Esophagus (tissue), 2 donors: Measurements from ENCODE around the gene PRRT2. TPM values are rescaled to one million over a fixed set of nuclear protein-coding genes. Genes with fewer than 3 reads are reported as not detected.
"Not testable (repeated sequence)": the region's sequence is repeated elsewhere in the genome, so short reads cannot be mapped to it uniquely, and the experiment has no call there.

ENCODE experiments used
- H3K27ac ChIP-seq, 2 donors: one replicate each; pipeline ENCODE4 v1.5.1; 2013; ENCODE audit warnings: low read depth in 2 of 2, mild to moderate bottlenecking in 2 of 2, inconsistent platforms in 1 of 2, low read length in 1 of 2, moderate library complexity in 1 of 2
- H3K27me3 ChIP-seq, 2 donors: one replicate each; pipeline ENCODE4 v1.6.1; 2013; ENCODE audit warnings: low read length in 2 of 2, control low read depth in 1 of 2, mild to moderate bottlenecking in 1 of 2; ENCODE audit not compliant: insufficient read depth in 2 of 2, control insufficient read depth in 1 of 2
- H3K36me3 ChIP-seq, 2 donors: one replicate each; pipeline ENCODE4 v1.6.1; 2013; ENCODE audit warnings: low read length in 1 of 2; ENCODE audit not compliant: control insufficient read depth in 2 of 2, insufficient read depth in 2 of 2
- H3K4me1 ChIP-seq, 2 donors: one replicate each; pipeline ENCODE4 v1.6.1; 2013; ENCODE audit warnings: low read length in 1 of 2; ENCODE audit not compliant: control insufficient read depth in 2 of 2, insufficient read depth in 2 of 2
- H3K4me3 ChIP-seq, 2 donors: one replicate each; pipeline ENCODE4 v1.5.1; 2013; ENCODE audit warnings: low read length in 2 of 2, mild to moderate bottlenecking in 2 of 2, low read depth in 1 of 2, moderate library complexity in 1 of 2
- H3K9me3 ChIP-seq, 2 donors: one replicate each; pipeline ENCODE4 v1.6.1; 2013; ENCODE audit warnings: mild to moderate bottlenecking in 2 of 2, low read depth in 1 of 2, low read length in 1 of 2, moderate library complexity in 1 of 2; ENCODE audit not compliant: control insufficient read depth in 2 of 2, insufficient read depth in 1 of 2
- WGBS, 2 donors: extraction: QIAGEN DNeasy Blood & Tissue Kit; methylation state at CpG; one replicate each; pipeline ENCODE4 v1.1.7; 2013; 5-methylcytosine and 5-hydroxymethylcytosine counted together
- polyA plus RNA-seq, 2 donors: library from polyadenylated mRNA; stranded (reverse); fragments of 200-250 nt; gene quantifications; one replicate each; pipeline ENCODE4 v1.2.3, GENCODE V29; 2013
- donor health status: healthy with polysubstance abuse.
- donor health status: Bipolar disorder and iron deficiency.

PRRT2 gene
- polyA plus RNA-seq, 2 donors = 1.1 to 2.1 TPM

GRCh38 chr16:29775742-29776408 is 36.1 kb upstream of the PRRT2 start:
- Histone ChIP-seq H3K4me1 (no peaks in the 10 kb centered on the region), H3K9me3 (no peaks in the 10 kb centered on the region), H3K36me3 (no peaks in the 10 kb centered on the region), H3K4me3 (no peak overlapping the region), H3K27me3 (no peaks in the 10 kb centered on the region), H3K27ac (no peak overlapping the region)
- 61 to 74% methylated on average over 4 of the region's 4 CpGs for whole genome bisulfite sequencing, 2 donors

- H3K4me1 ChIP-seq = no peaks in the 10 kb centered on the region
- no peak within 1 kb of the TSS for H3K4me3 ChIP-seq
- H3K36me3 ChIP-seq = no peaks in the 10 kb centered on the region
- no peaks in the 10 kb centered on the region for H3K9me3 ChIP-seq
- no peaks in the 10 kb centered on the region for H3K27me3 ChIP-seq
- H3K27ac ChIP-seq = no peak within 1 kb of the TSS
- 80% methylated on average over 10 of the region's 10 CpGs for WGBS, 2 donors
Observed at GRCh38 chr16:29777576-29778350, 34.2 kb upstream of the PRRT2 start, which contains the start of gene ZG16. ZG16 (plus strand) TSS chr16:29778256; CDS start chr16:29779267, 1,011 bp downstream.

GRCh38 chr16:29779474-29779873 is 32.5 kb upstream of the PRRT2 start:
- H3K27ac ChIP-seq = no peak overlapping the region
- H3K27me3 ChIP-seq = no peaks in the 10 kb centered on the region
- no peaks in the 10 kb centered on the region for H3K9me3 ChIP-seq
- H3K4me1 ChIP-seq = no peaks in the 10 kb centered on the region
- WGBS, 2 donors = 43 to 56% methylated on average over 10 of the region's 10 CpGs
- H3K4me3 ChIP-seq = no peak overlapping the region
- no peaks in the 10 kb centered on the region for H3K36me3 ChIP-seq

GRCh38 chr16:29783094-29783953 is 28.7 kb upstream of the PRRT2 start:
- H3K4me1 ChIP-seq, H3K27me3 ChIP-seq, H3K27ac ChIP-seq, H3K9me3 ChIP-seq, H3K4me3 ChIP-seq, H3K36me3 ChIP-seq: not testable (repeated sequence)
- WGBS, 2 donors = 75 to 79% methylated on average over 13 of the region's 13 CpGs

GRCh38 chr16:29784157-29784556 is 27.8 kb upstream of the PRRT2 start:
- Histone ChIP-seq H3K9me3 (no peaks in the 10 kb centered on the region), H3K4me1 (peaks cover 0 to 5% of the 10 kb centered on the region in 2 donors), H3K27ac (no peak overlapping the region), H3K27me3 (no peaks in the 10 kb centered on the region), H3K36me3 (no peaks in the 10 kb centered on the region), H3K4me3 (no peak overlapping the region)
- 86 to 93% methylated on average over 2 of the region's 2 CpGs for WGBS, 2 donors

- Histone ChIP-seq H3K4me3 (peak overlapping the region in 1 of 2 donors; percentile 31), H3K27me3 (no peaks in the 10 kb centered on the region), H3K9me3 (no peaks in the 10 kb centered on the region), H3K36me3 (no peaks in the 10 kb centered on the region), H3K27ac (peak overlapping the region in 1 of 2 donors; percentile 28), H3K4me1 (peaks cover 0 to 9% of the 10 kb centered on the region in 2 donors)
- WGBS, 2 donors = 13 to 19% methylated on average over 38 of the region's 38 CpGs
Observed at GRCh38 chr16:29784901-29785500, 27.0 kb upstream of the PRRT2 start.

GRCh38 chr16:29787155-29787554 is 24.8 kb upstream of the PRRT2 start:
- H3K4me1 ChIP-seq = peaks cover 0 to 10% of the 10 kb centered on the region in 2 donors
- not testable (repeated sequence) for H3K9me3 ChIP-seq, H3K4me3 ChIP-seq, H3K27ac ChIP-seq, H3K36me3 ChIP-seq, H3K27me3 ChIP-seq
- 82 to 83% methylated on average over 4 of the region's 4 CpGs for WGBS, 2 donors

GRCh38 chr16:29789775-29790182 is 22.2 kb upstream of the PRRT2 start:
- peak overlapping the region; percentile 65 to 73 for H3K4me3 ChIP-seq
- H3K4me1 ChIP-seq = peaks cover 0 to 10% of the 10 kb centered on the region in 2 donors
- no peaks in the 10 kb centered on the region for H3K9me3 ChIP-seq
- no peaks in the 10 kb centered on the region for H3K27me3 ChIP-seq
- H3K36me3 ChIP-seq = no peaks in the 10 kb centered on the region
- WGBS, 2 donors = 55 to 59% methylated on average over 20 of the region's 20 CpGs
- peak overlapping the region; percentile 87 to 89 for H3K27ac ChIP-seq
